ENCODE measurements around the gene ELF4.

Gene ELF4

DNA sequence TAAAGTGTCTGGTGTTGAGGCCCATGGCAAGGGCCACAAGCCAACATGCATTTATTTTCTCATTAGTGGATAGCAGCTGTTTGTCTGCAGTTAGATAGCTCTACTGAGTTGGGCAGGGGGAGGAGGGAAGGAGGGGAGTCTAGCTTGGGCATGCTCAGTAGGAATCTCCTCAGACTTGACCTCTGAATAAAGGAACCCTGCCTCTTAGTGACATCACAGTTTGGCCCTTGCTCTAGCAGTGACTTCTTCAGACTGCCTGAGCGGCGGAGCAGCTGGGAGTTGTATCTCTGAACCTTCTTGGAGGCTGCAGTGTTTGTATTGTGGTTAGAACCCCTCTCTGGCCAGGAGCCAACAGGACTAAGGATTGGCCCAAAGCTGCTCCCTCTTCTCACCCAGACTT, 70.5 kb downstream of the ELF4 start:
- no peak for DNase-seq

DNA sequence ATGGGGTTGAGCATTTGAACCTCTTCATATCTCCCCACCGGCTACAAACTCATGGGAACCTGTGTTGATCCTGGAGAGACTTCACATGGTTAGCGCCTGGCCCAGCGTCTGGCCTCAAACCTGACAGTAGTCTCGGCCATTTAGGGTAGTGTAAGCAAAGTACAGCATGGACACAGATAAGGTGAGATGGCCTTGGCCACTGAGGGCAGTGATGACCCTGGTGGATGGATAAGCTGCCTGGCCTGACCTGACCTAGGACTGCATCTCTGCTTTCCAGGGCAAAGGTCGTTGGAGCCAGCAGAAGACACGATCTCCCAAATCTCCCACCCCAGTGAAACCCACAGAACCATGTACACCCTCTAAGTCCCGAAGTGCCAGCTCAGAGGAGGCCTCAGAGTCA, 76.1 kb downstream of the ELF4 start:
- DNase-seq = no peak

DNA sequence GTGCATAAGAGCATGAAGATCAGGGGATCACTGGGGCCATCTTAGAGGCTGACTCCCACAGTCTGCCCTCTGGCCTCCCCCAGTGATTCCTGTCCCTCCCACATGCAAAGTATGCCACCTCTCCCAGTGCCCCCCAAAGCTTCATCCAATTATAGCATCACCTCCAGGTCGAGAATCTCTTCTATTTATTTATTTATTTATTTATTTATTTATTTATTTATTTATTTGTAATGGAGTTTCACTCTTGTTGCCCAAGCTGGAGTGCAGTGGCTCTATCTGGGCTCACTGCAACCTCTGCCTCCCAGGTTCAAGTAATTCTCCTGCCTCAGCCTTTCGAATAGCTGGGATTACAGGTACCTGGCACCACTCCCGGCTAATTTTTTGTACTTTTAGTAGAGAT, 77.7 kb downstream of the ELF4 start:
- DNase-seq = no peak

DNA sequence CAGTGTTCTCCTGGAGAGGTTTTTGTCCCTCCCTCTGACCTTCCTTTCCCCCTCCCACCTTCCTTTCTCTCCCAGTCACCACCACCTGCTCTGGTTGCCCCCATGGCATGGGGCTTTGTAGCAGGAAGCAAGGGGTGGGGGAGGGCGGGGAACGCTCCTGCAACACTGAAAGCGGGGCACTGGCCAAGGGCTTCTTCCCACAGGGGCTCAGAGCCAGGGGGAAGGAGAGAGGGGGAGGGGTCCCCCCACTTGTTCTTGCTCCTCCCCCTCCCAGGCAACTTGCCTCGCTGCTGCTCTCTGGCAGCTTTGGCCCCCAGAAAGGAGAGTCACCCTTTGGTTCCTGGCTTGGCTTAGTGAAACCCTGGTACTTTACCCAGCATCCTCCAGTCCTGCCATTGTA, 79.5 kb downstream of the ELF4 start:
- DNase-seq = no peak

DNA sequence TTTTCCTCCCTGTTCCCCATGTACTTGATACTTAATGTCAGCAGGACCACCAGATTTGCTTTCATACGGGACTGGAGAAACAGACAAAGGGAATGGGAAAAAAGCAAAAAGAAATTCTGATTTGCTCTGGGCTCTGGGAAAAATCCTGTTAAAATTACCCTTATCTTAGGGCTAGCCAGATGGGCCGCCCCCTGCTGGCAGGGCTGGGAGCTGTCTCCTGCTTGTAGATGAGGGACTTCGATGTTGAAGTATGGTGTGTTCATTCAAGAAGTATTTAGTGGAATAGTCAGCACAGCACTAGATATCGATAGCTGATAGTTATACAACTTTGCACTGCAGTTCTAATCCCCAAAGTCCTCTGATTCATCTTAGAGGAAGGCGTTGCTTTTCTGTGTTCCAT, 82.1 kb downstream of the ELF4 start:
- peak; percentile 13 for DNase-seq

DNA sequence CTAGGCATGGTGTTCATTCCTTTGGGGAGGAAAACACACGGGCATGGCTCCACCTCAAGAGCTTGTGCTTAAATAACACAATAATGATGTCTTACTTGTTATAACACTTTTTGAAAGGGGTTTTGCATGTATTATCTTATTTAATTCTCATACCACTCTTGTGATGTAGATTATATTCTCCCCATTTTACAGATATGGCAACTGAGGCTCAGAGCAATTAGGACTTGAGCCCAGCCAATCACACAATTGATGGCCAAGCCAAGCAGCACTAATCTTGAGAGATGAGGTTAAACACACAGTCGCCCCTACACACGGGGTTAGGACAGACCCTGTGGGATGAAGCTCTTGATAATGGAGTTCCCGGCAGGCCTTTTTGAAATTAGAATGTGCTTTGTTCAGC, 82.7 kb downstream of the ELF4 start:
- DNase-seq = no peak

DNA sequence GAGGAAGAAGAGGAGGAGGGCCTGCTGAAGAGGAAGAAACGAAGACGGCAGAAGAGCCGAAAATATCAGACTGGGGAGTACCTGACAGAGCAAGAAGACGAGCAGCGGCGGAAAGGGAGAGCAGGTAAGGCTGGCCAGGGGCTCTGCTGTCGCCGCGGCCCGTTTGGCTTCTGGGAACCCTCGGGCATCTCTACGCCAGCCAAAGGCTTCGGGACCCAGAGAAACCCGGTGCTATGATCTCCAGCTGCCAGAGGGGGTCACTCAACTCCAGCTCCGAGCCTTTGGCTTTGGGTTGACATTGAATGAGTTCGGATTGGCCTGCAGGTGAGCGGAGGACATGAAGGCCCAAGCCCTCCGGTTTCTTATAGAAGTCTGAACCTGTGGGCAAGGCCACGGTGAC, 85.0 kb downstream of the ELF4 start:
- DNase-seq = no peak

DNA sequence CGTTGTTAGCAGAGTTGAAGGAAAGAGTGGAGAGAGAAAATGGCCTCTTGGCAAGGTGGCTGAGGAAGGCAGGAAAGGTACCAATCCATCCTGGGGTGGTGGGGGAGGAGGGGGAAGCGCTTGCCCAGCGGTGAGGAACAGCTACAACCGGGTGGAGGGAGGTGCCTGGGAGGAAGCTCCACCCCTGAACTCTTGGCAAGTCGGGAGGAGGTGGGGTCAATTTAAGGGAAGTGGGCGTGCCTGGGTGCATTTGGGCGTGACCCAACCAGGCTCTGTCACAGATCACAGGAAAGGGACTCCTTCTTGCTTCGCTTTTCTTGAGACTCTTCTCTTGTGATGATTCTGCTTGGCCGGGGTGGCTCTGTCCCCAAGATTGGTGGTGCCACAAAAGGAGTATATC, 86.2 kb downstream of the ELF4 start:
- DNase-seq = peak; percentile 20

DNA sequence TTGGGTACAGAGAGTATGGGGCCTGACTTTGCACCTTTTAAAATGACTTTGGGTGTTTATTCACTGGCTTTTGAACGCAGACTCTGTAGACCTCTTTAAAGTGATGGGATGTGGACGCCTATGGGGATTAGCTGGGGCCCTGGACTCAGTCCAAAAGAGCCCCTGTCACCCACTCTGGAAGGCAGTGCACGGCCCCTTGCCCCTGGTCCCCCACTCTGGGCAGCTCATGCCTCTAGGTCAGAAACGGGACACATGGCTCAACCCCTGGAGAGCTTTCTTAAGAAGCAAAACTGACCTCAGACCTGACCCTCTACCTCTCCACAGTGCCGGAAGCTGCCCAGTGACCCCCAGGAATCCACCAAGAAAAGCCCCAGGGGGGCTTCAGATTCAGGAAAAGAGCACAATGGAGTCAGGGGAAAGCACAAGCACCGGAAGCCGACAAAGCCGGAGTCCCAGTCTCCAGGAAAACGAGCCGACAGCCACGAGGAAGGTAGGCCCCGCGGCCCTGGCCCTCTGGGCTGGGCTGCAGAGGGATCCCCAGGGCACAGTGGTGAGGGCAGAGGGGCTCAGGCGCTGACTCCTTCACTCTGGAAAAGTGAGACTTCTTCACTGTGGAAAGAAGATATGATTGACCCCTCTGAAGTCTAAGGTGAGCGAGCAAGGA, 89.5 kb downstream of the ELF4 start:
- no peak for DNase-seq

DNA sequence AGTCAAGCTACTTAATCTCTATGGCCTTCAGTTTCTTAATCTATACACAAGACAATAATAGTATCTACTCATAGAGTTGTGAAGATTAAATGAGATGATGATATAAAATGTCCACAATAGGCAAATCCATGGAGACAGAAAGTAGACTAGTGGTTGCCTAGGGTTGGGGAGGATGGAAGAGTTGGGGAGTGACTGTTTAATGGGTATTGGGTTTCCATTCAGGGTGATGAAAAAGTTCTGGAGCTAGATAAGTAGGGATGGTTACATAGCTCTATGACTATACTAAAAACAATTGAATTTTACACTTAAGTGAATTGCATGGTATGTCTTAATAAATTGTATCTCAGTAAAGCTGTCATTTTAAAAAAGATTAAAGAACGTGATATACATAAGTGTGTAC, 92.2 kb downstream of the ELF4 start:
- no peak for DNase-seq

DNA sequence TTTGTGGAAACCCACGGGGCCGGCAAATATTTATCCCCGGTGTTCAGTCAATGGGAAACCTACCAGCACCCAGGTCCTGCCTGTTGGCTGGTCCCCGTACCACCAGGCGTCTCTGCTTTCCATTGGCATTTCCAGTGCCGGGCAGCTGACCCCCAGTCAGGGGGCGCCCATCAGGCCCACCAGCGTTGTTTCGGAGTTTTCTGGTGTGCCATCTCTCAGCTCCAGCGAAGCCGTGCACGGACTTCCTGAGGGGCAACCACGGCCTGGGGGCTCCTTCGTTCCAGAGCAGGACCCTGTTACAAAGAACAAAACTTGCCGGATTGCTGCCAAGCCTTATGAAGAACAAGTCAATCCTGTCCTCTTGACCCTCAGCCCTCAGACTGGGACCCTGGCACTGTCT, 95.1 kb downstream of the ELF4 start:
- no peak for DNase-seq

Measured in activated gamma-delta T cell (primary cell).